DOHH2 (cell line): Measurements from ENCODE around the gene IFIT2.
"Not testable (repeated sequence)": the region's sequence is repeated elsewhere in the genome, so short reads cannot be mapped to it uniquely, and the experiment has no call there.

Experiments used
- H3F3A ChIP-seq: fragments of 200-600 bp; sonication (generic), shearing (Covaris generic); 2 replicates; pipeline ENCODE4 v1.6.0; 2016; ENCODE audit warnings: antibody characterized with exemption, mild to moderate bottlenecking; ENCODE audit not compliant: control insufficient read depth, insufficient read depth
- H3K27ac ChIP-seq: fragments of 200-600 bp; sonication (generic); 2 replicates; pipeline ENCODE4 v1.5.1; 2014; ENCODE audit warnings: low read depth, mild to moderate bottlenecking, low read length, moderate library complexity
- H3K27me3 ChIP-seq: fragments of 200-600 bp; sonication (generic); 2 replicates; pipeline ENCODE4 v1.6.1; 2014; ENCODE audit warnings: mild to moderate bottlenecking, low read length, mixed read lengths; ENCODE audit not compliant: control insufficient read depth
- H3K36me3 ChIP-seq: fragments of 200-600 bp; sonication (generic); 2 replicates; pipeline ENCODE4 v1.6.1; 2014; ENCODE audit warnings: mild to moderate bottlenecking, low read length, moderate library complexity, mixed read lengths; ENCODE audit not compliant: control insufficient read depth
- H3K4me1 ChIP-seq: fragments of 200-600 bp; sonication (generic); 2 replicates; pipeline ENCODE4 v1.6.1; 2014; ENCODE audit warnings: mild to moderate bottlenecking, low read length, mixed read lengths; ENCODE audit not compliant: control insufficient read depth
- H3K4me2 ChIP-seq: fragments of 200-600 bp; sonication (generic); 2 replicates; pipeline ENCODE4 v1.6.0; 2014; ENCODE audit warnings: mild to moderate bottlenecking, low read length, moderate library complexity
- H3K4me3 ChIP-seq: fragments of 200-600 bp; sonication (generic); 2 replicates; pipeline ENCODE4 v1.5.1; 2014; ENCODE audit warnings: mild to moderate bottlenecking, low read length, mixed read lengths
- H3K79me2 ChIP-seq: fragments of 200-600 bp; sonication (generic); 2 replicates; pipeline ENCODE4 v1.6.1; 2014; ENCODE audit warnings: mild to moderate bottlenecking, low read length, mixed read lengths; ENCODE audit not compliant: control insufficient read depth
- H3K9me2 ChIP-seq: fragments of 200-600 bp; sonication (generic); replicated peaks from 2 replicates; pipeline ENCODE4 v1.6.1; 2014; ENCODE audit warnings: mild to moderate bottlenecking, low read length, mixed read lengths; ENCODE audit not compliant: control insufficient read depth
- H3K9me3 ChIP-seq: fragments of 200-600 bp; sonication (generic); 2 replicates; pipeline ENCODE4 v1.6.1; 2014; ENCODE audit warnings: antibody characterized with exemption, low read length, mixed read lengths; ENCODE audit not compliant: control insufficient read depth, insufficient read depth
- H4K20me1 ChIP-seq: fragments of 200-600 bp; sonication (generic); 2 replicates; pipeline ENCODE4 v1.6.0; 2014; ENCODE audit warnings: low read depth, mild to moderate bottlenecking, antibody characterized with exemption, low read length, moderate library complexity; ENCODE audit not compliant: control insufficient read depth, insufficient read depth
- CTCF ChIP-seq: fragments of 200-600 bp; sonication (generic); IDR thresholded peaks from one replicate; pipeline ENCODE4 v1.5.1; 2014; ENCODE audit warnings: antibody characterized with exemption, mild to moderate bottlenecking, low read depth, low read length; ENCODE audit not compliant: poor library complexity, severe bottlenecking
- EZH2phosphoT487 ChIP-seq: fragments of 200-600 bp; sonication (generic); IDR thresholded peaks from 2 replicates; pipeline ENCODE4 v1.6.1; 2017; ENCODE audit warnings: borderline replicate concordance, mild to moderate bottlenecking, antibody characterized with exemption, low read length, moderate library complexity, mixed read lengths

Gene IFIT2

GRCh38 chr10:89329151-89329550 lies 27.3 kb downstream of the IFIT2 start:
- no peak overlapping the region for H3K27ac ChIP-seq
- no peaks in the 10 kb centered on the region for H3F3A ChIP-seq
- no peak overlapping the region for H3K4me2 ChIP-seq
- H4K20me1 ChIP-seq: no peaks in the 10 kb centered on the region
- peaks cover 33% of the 10 kb centered on the region for H3K4me1 ChIP-seq
- TF ChIP-seq EZH2phosphoT487 (no peak), CTCF (no peak)
- H3K9me2 ChIP-seq: no peaks in the 10 kb centered on the region
- no peaks in the 10 kb centered on the region for H3K27me3 ChIP-seq
- no peaks in the 10 kb centered on the region for H3K9me3 ChIP-seq
- H3K36me3 ChIP-seq: no peaks in the 10 kb centered on the region
- no peak overlapping the region for H3K4me3 ChIP-seq
- H3K79me2 ChIP-seq: no peaks in the 10 kb centered on the region

DNA sequence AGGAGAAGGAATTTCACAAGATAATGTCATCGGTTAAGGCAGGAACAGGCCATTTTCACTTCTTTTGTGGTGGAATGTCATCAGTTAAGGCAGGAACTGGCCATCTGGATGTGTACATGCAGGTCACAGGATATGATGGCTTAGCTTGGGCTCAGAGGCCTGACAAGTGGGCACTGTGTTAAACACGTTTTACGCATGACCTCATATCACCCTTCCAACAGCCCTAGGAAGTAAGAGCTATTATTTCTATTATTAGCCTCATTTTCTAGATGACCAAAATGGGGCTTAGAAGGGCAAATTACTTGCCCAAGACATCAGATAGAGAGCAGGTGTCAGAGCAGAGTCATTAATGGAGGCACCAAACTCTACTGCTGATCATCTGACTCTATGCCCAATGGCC lies 28.2 kb downstream of the IFIT2 start:
- H3K9me3 ChIP-seq, H3K4me3 ChIP-seq, H3K36me3 ChIP-seq, H3K79me2 ChIP-seq, H3F3A ChIP-seq, H4K20me1 ChIP-seq, H3K9me2 ChIP-seq, H3K27ac ChIP-seq, H3K27me3 ChIP-seq, H3K4me2 ChIP-seq: not testable (repeated sequence)
- H3K4me1 ChIP-seq: peaks cover 33% of the 10 kb centered on the region

- Histone ChIP-seq H3K79me2 (no peaks in the 10 kb centered on the region), H3K27me3 (no peaks in the 10 kb centered on the region), H3F3A (no peaks in the 10 kb centered on the region), H4K20me1 (no peaks in the 10 kb centered on the region), H3K4me3 (no peak overlapping the region), H3K27ac (no peak overlapping the region), H3K4me2 (no peak overlapping the region), H3K36me3 (no peaks in the 10 kb centered on the region), H3K9me2 (no peaks in the 10 kb centered on the region), H3K9me3 (no peaks in the 10 kb centered on the region), H3K4me1 (peaks cover 33% of the 10 kb centered on the region)
- no peak for TF ChIP-seq EZH2phosphoT487
- no peak for TF ChIP-seq CTCF
Observed at GRCh38 chr10:89330537-89331212, 28.8 kb downstream of the IFIT2 start.

DNA sequence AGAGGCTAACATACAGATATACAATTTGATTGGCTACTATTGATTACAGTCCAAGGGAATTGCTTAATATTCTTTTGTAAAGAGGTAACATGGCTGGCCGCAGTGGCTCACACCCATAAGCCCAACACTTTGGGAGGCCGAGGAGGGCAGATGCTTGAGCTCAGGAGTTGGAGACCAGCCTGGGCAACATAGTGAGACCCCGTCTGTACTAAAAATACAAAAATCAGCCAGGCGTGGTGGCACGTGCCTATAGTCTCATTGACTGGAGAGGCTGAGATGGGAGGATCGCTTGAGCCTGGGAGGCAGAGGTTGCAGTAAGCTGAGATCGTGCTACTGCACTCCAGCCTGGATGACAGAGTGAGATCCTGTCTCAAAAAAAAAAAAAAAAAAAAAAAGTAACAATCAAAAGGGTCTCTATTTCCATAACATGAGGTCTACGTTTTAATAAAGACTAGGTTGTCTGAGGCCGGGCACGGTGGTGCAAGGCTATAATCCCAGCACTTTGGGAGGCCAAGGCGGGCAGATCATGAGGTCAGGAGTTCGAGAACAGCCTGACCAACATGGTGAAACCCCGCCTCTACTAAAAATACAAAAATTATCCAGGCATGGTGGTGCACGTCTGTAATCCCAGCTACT lies 29.8 kb downstream of the IFIT2 start:
- peaks cover 33% of the 10 kb centered on the region for H3K4me1 ChIP-seq
- H4K20me1 ChIP-seq, H3K27me3 ChIP-seq, H3K9me3 ChIP-seq, H3K27ac ChIP-seq, H3K79me2 ChIP-seq, H3K36me3 ChIP-seq, H3F3A ChIP-seq, H3K9me2 ChIP-seq: not testable (repeated sequence)
- peak overlapping the region; percentile 61 for H3K4me2 ChIP-seq
- peak overlapping the region; percentile 57; the same call in 1 of the 2 replicates for H3K4me3 ChIP-seq
